NCI-H510A (cell line): ENCODE measurements around the gene CHD6.
A peak's percentile ranks its signal among the peaks of the same experiment; 100 is the strongest.

ENCODE experiments used
- DNase-seq: peaks from one replicate; lab custom pipeline; 2025; lab: John Stamatoyannopoulos, UW

Gene CHD6

GRCh38 chr20:41507851-41508250 lies 110.3 kb downstream of the CHD6 start:
- DNase-seq: no peak

DNA sequence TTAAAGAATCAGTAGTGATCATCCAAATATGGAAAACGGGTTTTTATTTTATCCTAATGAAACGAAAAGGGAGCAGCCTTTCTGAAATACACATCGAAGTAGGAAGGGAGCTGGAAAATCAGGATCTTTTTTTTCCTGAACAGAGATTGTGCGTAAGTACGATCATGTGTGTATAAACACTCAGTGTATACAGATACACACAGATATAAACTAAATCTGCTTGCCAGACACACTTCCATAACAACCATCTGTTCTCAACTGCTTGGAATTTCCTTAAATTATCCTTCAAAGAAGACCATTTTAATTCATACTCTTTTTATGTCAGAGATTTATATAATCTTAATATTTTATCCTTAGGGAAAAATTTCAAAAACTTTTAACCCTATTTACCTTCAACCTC lies 110.7 kb downstream of the CHD6 start:
- no peak for DNase-seq

DNA sequence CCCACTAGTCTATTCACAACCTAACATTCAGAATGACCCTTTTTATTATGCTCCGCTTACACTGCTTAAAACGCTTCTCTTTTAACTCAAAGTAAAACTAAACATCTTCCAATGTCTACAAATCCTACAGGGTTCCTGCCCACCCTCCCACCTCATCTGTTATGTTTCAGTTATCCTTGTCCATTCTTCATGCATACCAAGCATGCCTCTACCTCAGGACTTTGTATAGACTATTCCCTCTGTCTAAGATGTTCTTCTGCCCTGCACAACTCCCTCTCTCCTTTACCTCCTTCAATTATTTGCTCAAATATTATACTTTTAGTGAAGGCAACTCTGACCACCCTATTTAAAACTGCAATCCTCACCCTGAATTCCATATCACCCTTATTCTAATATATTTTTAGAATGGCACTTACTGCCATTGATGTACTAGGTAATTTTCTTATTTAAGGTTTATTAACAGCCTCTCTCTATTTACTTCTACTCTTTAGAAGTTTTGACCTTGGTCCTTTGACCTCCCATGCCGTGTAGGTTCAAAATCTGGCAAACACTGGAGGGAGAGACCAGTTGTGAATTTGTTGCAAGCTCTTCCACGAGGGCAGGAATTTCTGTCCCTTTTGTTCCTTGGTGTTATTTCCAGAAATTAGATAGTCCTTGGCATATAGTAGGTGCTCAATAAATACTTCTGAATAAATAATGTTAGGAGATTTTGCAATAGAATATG lies 111.8 kb downstream of the CHD6 start:
- no peak for DNase-seq

DNA sequence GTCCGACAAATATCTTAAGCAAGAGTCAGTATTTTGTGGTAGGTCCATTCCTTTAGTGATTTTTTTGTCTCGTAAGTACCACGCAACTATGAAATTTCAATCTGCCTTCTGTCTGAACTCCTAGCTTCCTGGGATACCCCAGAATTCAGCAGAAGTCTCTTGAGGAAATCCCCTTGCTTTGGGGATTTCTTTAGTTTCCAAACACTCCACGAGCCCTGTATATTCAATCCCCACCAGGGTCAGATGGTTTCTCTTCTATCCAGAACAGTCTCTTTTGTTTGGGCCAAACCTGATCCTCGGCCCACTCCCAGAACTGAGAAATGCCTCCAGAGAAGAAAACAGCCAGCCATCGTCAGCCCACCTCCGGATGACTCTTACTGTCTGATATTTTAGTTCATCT lies 113.0 kb downstream of the CHD6 start:
- no peak for DNase-seq

- no peak for DNase-seq
Observed at GRCh38 chr20:41501376-41501775, 116.8 kb downstream of the CHD6 start.

GRCh38 chr20:41499961-41500725 lies 118.0 kb downstream of the CHD6 start:
- DNase-seq: no peak

DNA sequence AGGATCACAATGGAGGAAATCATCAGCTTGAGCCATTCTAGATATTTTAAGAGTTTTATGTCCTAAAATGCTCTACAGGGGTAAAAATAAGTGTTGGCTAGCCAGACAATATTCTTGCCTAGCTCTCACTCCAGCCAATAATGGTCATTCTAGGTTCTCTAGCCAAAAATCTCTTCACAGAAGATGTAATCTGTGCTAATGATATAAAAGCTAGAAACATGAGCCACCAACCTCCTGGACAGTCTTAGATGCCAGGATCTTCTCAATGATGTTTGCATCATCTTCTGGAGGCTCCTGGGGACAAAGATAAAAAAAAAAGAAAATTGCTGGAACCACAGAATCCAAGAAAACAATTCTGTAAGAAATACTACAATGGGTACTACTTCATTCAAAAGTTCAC lies 119.1 kb downstream of the CHD6 start:
- DNase-seq: no peak

GRCh38 chr20:41497186-41497895 lies 120.8 kb downstream of the CHD6 start:
- DNase-seq: no peak

DNA sequence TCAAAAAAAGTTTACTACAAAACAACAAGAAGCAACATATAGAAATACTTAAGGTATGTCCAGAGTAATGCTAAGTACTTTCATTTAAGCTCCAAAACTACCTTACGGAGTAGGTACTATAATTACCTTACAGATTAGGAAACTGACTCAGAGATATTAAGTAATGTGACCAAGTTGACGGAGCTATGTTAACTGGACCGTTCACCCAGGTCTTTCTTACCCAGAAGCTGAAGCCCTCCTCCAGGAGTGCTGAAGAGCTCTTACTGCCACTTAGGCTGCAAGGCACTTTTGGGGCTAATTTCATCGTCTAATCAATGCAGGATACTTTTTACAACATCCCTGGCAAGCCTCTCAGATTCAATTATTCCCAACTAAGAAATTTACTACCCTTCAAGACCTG lies 123.7 kb downstream of the CHD6 start:
- DNase-seq: no peak

DNA sequence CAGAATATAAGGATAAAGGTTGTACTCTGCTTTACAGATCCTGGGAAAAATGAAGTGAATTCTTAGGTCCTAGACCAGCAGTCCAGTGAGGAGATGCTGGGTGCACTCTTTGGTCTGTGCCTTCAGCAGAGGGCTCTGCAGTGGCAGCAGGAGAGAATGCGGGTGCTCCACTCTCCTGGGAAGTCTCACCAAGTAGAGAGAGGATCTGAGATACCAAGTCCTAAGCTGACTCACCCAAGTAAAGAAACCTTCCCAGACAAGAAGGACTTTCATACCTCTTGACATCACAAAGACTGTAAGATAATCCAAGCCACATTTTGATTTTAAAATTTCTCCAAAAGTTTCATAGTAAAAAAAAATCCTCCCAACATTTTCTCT lies 134.6 kb downstream of the CHD6 start:
- DNase-seq: no peak

DNA sequence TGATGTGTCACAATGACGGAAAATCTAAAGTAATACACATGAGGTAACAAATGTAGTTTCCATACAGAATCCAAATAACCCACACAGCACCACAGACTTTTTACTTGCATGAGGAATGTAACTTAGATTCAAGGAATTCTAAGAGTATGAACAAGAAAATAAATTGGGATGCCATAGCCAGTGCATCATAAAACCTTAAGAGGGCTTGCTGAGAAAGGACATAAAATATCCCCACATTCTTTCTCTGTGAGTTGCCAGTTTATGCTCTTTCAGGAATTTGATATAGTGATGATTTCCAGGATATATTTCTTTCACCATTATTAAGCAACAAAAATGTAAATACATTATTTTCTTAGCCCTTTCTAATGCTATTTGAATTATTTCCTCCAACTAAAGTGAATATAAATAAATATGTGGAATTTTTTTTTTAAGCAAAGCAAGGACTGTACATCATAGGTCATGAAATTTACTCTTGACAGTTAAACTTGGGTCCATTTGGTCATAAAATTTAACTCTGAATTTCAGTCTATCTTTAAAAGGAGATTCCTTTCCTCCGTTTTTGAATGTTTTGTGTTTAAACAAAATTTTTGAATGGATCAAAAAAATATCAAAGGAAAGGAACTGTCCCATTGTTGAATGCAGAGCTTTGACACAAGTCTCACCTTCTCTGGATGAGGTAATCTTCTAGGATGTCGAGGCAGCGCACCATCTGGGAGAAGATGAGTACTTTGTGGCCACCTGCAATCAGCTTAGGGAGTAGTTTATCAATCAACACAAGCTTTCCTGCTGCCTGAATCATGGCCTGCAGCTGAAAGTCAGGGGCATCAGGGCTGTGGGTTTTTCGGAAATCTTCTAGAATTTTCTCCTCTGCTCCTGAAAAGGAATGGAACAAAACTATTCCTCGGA lies 135.3 kb downstream of the CHD6 start:
- DNase-seq: no peak

DNA sequence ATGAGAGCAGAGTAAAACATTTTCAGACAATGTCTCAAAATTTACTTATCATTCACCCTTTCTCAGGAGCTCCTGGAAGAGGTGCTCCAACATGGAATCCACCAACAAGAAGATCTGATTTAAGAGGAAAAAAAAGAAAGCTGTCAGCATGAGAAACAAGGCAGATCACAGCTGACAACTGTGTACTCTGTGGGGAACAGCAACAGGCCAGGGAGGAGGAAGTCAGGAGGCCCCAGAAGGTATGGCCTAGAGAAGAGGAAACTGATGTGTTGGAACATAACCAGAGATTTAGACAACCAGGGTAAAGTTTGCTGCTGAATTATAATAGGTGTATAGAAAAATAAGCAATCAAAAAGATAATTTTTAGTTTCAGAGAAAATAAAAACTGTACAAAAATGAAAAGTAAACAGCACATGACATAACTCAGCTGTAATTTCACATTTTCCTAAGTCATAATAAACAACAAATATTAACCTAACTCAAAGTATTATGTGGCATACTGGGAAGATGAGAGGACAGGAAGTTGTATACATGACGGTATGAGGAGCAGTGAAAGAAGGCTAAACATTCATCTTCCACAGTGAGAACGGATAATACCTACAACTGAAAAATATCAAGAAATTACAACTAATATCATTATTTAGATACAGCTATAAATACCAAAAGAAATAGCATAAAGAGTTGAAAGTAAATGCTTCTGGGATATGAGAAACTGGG lies 138.0 kb downstream of the CHD6 start:
- no peak for DNase-seq

DNA sequence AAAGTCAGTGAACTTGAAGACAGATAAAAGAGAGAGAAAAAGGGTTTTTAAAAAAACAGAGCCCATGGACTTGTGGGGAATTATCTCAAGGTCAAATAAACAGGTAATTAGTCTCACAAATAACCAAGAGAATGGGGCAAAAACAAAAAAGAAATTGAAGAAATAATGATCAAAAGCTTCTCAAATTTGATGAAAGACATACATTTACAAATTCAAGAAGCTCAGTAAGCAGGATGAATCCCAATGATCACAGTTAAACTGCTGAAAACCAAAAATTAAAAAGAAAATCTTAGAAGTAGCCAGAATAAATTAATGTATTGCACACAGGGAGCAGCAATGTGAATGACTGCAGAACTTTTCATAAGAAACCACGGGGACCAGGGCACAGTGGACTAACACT lies 139.1 kb downstream of the CHD6 start:
- DNase-seq: no peak

DNA sequence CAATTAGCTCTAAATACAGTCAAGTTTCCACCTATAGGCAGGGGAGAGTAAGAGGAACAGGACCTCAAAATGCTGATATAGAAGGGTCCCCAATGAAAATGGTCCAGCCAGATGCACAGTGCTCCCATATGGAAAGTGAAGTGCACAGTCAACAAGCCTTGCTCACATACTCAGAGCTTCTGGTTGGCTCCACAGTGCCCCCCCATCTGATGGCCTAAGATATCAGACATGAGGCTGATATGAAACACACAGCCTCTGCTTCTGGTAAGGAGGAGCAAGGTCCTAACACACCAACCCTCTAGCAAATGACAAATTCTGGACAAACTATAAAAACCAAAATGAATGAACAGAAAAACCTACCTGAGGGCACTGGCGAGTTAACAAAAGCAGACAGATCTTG lies 140.2 kb downstream of the CHD6 start:
- DNase-seq: peak; percentile 3

DNA sequence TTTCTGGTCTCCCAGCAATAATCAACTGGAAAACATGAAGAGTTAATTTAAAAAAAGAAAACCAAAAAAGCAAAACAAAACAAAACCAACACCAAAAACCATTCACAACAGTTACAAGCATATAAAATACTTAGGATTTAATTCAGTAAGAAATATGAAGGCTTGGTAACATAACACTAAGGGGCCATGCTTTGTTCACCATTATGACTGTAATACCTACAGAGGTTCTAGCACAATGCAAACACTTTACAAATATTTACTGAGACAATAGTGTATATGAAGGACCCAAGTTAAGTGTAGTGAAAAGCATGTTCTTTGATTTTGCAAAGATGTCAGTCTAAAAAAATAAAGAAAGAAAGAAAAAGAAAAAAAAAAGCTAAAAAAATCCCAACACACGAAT lies 141.7 kb downstream of the CHD6 start:
- peak; percentile 31 for DNase-seq

GRCh38 chr20:41476013-41476441 lies 142.2 kb downstream of the CHD6 start:
- DNase-seq: peak; percentile 54

DNA sequence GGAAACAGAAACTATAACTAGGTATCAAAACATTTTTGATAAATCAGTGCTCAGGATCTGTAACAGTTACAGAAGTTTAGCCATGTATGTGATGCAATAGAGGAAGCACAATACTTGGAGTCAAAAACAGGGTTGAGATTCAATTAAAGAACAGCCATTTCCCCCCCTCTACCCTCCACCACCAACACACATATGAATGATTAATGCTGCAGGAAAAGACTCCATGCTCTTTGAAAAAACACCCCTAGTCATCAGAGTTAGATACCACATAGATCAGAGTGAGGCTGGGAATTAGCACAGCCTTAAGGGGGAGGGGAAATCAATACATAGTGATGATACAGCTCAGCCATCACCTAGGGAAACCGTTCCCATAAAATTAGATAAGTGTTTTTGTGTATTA lies 142.7 kb downstream of the CHD6 start:
- no peak for DNase-seq

DNA sequence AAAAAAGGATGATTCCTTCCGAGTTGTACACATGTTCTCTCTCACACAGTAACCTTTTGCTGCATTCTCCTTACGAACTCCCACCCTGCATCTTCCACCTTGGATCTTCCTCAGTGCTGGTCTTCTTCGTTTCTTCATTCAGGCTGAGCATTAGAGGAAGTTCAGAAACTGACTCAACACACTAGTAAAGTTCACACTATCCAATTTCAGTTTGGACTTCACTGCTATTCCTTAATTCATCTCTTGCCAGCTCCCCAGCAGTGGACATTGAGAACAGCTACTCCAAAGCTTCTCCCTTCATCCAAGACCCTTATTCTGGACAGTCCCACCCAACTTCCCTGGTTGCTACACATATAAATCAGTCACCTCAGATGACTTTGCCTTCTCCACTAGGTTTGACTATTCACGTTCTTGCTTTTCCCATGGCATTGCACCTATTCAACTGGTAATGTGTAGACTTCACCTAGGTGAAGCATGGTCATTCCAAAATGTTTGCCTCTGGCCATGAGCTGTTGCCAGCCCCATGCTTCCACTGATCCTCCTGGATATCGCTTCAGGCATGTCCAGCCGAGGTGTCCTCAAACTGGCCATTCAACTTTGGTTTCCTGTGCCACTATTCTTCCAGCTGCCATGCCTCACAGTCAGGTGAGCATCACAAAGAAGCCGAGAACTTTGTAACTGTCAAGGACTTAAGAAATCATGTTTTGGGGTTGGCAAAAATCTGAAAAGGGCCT lies 147.6 kb downstream of the CHD6 start:
- DNase-seq: no peak

DNA sequence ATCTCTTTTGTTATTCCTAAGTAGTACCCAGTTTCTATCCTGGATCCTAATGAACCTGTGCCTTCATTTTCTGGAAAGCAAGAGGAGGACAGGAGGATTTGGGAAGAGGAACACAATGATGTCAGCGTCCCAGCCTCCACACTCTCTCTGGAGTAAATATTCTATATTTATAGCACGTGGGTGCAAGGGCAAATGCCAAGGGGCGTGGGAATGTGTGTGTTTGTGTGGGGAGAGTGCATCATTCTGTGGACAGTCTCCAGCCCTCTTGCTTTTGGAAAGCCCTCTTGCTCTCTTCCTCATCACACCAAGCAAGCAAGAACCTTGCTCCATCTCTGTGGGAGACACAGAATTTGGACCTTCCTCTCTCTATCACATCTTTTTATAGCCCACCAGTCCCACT lies 148.3 kb downstream of the CHD6 start:
- no peak for DNase-seq

DNA sequence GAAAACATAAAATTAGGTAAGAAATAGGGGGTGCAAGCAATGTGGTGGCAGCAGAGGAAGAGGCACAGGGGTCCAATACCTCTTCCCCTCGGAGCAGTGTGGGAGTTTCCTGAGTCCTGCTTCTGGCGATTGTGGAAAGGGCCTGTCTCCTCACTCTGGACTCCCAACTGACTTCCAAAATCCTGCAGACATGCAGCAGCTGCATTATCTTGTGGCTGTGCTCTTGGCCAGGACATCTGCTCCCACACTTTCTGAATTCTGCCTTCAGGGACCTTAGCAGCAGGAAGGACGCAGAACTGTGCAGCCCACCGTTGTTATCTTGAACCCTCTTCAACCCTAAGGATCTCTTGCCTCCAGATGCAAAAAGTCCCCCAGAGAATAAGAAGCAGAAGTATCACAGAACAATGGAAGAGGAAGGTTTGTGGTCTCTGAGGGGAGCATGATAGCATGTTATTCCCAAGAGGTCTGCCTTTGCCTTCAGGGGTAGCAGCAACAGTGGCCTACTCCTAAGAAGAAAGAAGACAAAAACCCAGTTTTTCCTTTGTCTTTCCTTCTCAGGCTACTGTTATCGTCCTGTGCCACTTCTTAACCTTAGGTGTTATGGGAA lies 149.1 kb downstream of the CHD6 start:
- no peak for DNase-seq
